Measurements from ENCODE around the gene TRIM65. TPM values are rescaled to one million over a fixed set of nuclear protein-coding genes. Genes with fewer than 3 reads are reported as not detected.

TRIM65 gene
- total RNA-seq, 2 donors from 2014 or later, result 12.5 to 21.0 TPM

DNA sequence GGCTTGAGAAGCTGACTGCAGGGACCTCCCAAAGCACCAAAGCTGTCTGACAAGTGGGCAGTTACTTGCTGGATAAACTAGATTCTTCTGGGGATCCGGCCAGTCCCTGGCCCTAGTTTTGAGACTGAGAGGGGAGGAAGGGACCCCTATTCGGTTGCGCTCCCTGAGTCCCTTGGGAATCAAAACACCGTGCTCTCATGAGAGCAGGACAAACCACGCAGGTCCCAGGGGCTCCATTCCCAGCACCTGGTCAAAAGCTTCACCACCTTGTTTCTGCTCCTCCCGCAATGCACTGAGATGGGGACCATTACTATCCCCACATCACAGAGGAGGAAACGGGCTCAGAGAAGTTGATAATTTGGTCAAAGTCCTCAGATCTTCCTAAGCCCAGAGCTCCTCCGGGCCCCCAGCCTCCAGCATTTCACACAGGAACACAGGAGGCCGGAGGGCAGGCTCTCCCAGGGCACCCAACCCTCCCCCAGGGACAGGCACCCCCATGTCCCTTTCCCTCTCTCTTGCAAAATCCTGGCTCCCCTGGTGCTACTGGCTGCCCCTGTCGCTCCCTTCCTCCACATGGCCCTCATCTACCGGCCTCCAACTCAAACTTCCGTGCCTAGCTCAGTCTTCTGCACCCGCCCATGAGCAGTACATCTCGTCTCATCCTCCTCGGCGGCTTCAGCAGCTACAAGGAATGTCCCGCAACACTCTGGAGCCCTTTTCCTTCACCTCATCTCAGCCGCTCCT is 3.3 kb downstream of the TRIM65 start:
- TF ChIP-seq, protein P1, sequence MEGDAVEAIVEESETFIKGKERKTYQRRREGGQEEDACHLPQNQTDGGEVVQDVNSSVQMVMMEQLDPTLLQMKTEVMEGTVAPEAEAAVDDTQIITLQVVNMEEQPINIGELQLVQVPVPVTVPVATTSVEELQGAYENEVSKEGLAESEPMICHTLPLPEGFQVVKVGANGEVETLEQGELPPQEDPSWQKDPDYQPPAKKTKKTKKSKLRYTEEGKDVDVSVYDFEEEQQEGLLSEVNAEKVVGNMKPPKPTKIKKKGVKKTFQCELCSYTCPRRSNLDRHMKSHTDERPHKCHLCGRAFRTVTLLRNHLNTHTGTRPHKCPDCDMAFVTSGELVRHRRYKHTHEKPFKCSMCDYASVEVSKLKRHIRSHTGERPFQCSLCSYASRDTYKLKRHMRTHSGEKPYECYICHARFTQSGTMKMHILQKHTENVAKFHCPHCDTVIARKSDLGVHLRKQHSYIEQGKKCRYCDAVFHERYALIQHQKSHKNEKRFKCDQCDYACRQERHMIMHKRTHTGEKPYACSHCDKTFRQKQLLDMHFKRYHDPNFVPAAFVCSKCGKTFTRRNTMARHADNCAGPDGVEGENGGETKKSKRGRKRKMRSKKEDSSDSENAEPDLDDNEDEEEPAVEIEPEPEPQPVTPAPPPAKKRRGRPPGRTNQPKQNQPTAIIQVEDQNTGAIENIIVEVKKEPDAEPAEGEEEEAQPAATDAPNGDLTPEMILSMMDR (IDR thresholded peaks at IDR 0.05), result no peak
- no peak for TF ChIP-seq POLR2A (IDR thresholded peaks at IDR 0.05)
- H3K27me3 ChIP-seq, result no peaks in the 10 kb centered on the region
- WGBS, 2 donors, result 88 to 90% methylated on average over 13 to 18 of the region's 18 CpGs
- H3K4me1 ChIP-seq, result peaks cover 29% of the 10 kb centered on the region
- ATAC-seq (no peak), DNase-seq (no peak)
- intact Hi-C loops (cut with DNase I), result no loop called here
- H3K4me3 ChIP-seq, result no peak overlapping the region
- peaks cover 0 to 3% of the 10 kb centered on the region in 2 donors for H3K36me3 ChIP-seq (replicated peaks in 1 of 2; ENCODE audit: insufficient read depth in 1 of 2, low read depth in 2 of 2)
- no peak overlapping the region for H3K27ac ChIP-seq
- no peaks in the 10 kb centered on the region for H3K9me3 ChIP-seq

- Histone ChIP-seq H3K27me3 (no peaks in the 10 kb centered on the region), H3K9me3 (no peaks in the 10 kb centered on the region), H3K4me3 (no peak overlapping the region), H3K27ac (no peak overlapping the region), H3K36me3 (replicated peaks in 1 of 2; ENCODE audit: insufficient read depth in 1 of 2, low read depth in 2 of 2) (peaks cover 0 to 3% of the 10 kb centered on the region in 2 donors), H3K4me1 (peaks cover 29% of the 10 kb centered on the region)
- intact Hi-C loops (cut with DNase I), result no loop called here
- DNase-seq (no peak), ATAC-seq (no peak)
- 90 to 92% methylated on average over 5 to 14 of the region's 16 CpGs for WGBS, 2 donors
- TF ChIP-seq POLR2A (IDR thresholded peaks at IDR 0.05), result no peak
- TF ChIP-seq, protein P1 (IDR thresholded peaks at IDR 0.05), result no peak
Observed at GRCh38 chr17:75892556-75893224, 4.1 kb downstream of the TRIM65 start.

- Histone ChIP-seq H3K9me3 (no peaks in the 10 kb centered on the region), H3K36me3 (replicated peaks in 1 of 2; ENCODE audit: insufficient read depth in 1 of 2, low read depth in 2 of 2) (peaks cover 0 to 3% of the 10 kb centered on the region in 2 donors), H3K27me3 (no peaks in the 10 kb centered on the region), H3K27ac (no peak overlapping the region), H3K4me1 (peaks cover 23% of the 10 kb centered on the region), H3K4me3 (no peak overlapping the region)
- intact Hi-C loops (cut with DNase I), result no loop called here
- WGBS, 2 donors, result 89 to 91% methylated on average over 24 to 32 of the region's 32 CpGs
- ATAC-seq, result no peak
- DNase-seq, result no peak
- TF ChIP-seq POLR2A (IDR thresholded peaks at IDR 0.05), result no peak
- TF ChIP-seq, protein P1 (IDR thresholded peaks at IDR 0.05), result no peak
Observed at GRCh38 chr17:75891605-75892555, 4.9 kb downstream of the TRIM65 start.

DNA sequence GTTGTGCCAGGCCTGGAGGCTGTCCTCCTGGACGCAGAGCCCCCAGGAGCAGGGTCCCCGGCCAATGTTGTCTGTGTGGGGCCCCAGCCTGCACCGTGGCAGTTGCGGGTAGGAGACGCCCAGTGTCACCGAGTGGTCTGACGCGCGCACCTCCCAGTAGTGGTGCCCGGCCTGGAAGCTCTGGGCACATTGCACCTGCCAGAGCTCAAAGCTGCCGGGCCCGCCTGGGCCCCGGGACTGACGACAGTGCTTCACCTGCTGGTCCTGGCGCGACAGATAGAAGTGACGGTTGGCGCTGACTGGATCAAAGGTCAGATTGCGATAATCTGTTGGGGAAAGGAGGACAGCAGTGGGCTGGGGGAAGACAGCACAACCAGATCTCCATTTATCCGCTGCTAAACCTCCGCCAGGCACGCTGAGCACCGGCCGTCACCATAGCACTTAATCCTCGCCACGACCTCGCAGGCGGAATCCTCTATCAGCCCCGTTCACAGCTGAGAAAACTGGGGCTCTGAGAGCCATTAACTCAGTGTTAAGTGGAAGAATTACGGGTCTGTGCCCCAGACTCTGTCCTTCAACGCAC is 5.6 kb downstream of the TRIM65 start:
- H3K9me3 ChIP-seq, result no peaks in the 10 kb centered on the region
- H3K36me3 ChIP-seq (replicated peaks in 1 of 2; ENCODE audit: insufficient read depth in 1 of 2, low read depth in 2 of 2), result peaks cover 0 to 3% of the 10 kb centered on the region in 2 donors
- intact Hi-C loops (cut with DNase I), result no loop called here
- DNase-seq (no peak), ATAC-seq (no peak)
- TF ChIP-seq, protein P1 (IDR thresholded peaks at IDR 0.05), result no peak
- TF ChIP-seq POLR2A (IDR thresholded peaks at IDR 0.05), result no peak
- peaks cover 21% of the 10 kb centered on the region for H3K4me1 ChIP-seq
- H3K27me3 ChIP-seq, result no peaks in the 10 kb centered on the region
- 92 to 95% methylated on average over 15 to 31 of the region's 31 CpGs for WGBS, 2 donors
- H3K4me3 ChIP-seq, result no peak overlapping the region
- no peak overlapping the region for H3K27ac ChIP-seq
